NCI-H1436 (cell line): ENCODE data around the gene ZSWIM8.
"Not testable (repeated sequence)": the region's sequence is repeated elsewhere in the genome, so short reads cannot be mapped to it uniquely, and the experiment has no call there.

Experiments used
- DNase-seq: peaks from one replicate; lab custom pipeline; 2025; lab: John Stamatoyannopoulos, UW

The ZSWIM8 gene

DNA sequence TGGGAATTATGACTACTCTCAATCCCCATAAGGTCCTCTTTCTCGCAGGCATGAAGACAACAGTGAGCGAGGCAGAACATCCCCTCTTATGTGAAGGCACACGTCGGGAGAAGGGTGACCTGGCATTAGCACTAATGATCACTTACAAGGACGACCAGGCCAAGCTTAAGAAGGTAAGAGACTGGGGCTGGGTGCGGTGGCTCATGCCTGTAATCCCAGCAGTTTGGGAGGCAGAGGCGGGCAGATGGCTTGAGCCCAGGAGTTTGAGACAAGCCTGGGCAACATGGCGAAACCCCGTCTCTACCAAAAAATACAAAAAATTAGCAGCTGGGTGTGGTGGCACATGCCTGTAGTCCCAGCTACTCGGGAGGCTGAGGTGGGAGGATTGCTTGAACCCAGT is 10.1 kb downstream of the ZSWIM8 start:
- not testable (repeated sequence) for DNase-seq

DNA sequence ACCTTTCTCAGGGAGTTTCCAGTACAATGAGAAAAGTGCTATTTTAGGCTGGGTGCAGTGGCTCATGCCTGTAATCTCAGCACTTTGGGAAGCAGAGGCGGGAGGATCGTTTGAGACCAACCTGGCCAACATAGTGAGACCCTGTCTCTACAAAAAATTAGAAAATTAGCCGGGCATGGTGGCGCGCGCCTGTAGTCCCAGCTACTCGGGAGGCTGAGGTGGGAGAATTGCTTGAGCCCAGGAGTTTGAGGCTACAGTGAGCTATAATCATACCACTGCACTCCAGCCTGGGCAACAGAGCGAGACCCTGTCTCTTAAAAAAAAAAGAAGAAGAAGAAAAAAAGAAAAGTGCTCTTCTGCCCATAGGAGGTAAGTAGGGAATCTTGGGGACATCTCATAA is 10.6 kb downstream of the ZSWIM8 start:
- DNase-seq = not testable (repeated sequence)

DNA sequence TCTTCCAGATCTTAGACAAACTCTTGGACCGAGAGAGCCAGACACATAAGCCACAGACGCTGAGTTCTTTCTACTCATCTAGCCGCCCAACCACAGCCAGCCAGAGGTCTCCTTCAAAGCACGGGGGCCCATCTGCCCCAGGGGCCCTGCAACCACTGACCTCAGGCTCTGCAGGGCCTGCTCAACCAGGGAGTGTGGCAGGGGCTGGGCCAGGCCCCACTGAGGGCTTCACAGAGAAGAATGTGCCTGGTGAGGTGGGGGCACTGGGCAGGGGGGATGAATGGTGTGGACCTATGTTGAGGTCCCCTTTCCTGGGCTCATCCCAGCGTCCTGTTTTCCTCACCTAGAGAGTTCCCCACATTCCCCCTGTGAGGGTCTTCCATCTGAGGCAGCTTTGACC is 11.4 kb downstream of the ZSWIM8 start:
- DNase-seq = no peak

DNA sequence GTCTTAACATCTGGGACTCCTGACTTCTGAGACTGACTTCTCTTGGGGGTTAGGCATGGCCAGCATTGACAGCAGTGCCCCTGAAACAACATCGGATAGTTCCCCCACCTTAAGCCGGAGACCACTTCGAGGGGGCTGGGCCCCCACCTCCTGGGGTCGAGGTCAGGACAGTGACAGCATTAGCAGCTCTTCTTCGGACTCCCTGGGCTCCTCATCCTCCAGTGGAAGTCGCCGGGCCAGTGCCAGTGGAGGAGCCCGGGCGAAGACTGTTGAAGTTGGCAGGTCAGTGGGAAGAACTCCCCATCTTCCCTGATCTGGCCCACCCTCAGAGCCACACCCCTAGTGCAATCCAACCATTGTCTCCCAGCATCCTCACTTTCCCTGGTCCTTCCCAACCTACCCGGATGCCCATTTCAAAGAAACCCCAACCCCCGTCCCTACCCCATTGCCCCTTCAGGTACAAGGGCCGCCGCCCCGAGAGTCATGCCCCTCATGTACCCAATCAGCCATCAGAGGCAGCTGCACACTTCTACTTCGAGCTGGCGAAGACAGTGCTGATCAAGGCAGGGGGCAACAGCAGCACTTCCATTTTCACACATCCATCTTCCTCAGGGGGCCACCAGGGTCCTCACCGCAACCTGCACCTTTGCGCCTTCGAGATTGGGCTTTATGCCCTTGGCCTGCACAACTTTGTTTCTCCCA is 12.1 kb downstream of the ZSWIM8 start:
- no peak for DNase-seq

DNA sequence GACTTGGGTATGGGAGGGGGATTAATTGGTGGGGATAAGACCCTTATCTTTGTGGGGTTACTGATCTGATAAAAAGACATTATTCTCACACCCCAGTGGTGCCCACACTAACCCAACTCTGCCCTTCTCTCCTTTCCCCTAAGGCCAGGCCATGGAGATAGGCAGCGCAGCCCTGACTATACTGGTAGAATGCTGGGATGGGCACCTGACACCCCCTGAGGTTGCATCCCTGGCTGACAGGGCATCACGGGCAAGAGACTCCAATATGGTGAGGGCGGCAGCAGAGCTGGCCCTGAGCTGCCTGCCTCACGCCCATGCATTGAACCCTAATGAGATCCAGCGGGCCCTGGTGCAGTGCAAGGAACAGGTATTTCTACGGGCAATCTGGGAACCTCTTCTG is 12.7 kb downstream of the ZSWIM8 start:
- no peak for DNase-seq

DNA sequence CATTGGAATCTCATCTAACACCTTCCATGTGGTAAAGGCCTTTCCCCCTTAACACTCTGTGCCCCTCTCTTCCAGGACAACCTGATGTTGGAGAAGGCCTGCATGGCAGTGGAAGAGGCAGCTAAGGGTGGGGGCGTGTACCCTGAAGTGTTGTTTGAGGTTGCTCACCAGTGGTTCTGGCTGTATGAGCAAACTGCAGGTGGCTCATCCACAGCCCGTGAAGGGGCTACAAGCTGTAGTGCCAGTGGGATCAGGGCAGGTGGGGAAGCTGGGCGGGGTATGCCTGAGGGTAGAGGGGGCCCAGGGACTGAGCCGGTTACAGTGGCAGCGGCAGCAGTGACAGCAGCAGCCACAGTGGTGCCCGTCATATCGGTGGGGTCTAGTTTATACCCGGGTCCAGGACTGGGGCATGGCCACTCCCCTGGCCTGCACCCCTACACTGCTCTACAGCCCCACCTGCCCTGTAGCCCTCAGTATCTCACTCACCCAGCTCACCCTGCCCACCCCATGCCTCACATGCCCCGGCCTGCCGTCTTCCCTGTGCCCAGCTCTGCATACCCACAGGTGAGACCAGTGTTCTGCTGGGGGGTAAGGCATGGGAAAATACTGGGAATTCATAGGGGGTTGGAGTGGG is 13.6 kb downstream of the ZSWIM8 start:
- DNase-seq = no peak

DNA sequence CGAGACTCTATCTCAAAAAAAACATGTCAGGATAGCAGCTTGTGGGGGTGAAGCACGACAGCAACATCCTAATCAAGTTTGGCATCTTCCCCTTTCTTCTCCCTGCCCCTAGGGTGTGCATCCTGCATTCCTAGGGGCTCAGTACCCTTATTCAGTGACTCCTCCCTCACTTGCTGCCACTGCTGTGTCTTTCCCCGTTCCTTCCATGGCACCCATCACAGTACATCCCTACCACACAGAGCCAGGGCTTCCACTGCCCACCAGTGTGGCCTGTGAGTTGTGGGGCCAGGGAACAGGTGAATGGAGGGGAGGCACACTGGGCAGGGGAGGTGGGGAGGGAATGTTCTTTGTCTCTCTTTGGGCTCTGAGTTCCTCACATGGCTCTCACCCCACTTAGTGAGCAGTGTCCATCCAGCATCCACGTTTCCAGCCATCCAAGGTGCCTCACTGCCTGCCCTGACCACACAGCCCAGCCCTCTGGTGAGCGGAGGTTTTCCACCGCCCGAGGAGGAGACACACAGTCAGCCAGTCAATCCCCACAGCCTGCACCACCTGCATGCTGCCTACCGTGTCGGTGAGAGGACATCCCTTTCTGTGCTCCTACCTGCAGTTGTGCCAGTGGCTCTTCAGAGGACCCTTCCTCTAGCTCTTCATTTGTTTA is 14.6 kb downstream of the ZSWIM8 start:
- no peak for DNase-seq

DNA sequence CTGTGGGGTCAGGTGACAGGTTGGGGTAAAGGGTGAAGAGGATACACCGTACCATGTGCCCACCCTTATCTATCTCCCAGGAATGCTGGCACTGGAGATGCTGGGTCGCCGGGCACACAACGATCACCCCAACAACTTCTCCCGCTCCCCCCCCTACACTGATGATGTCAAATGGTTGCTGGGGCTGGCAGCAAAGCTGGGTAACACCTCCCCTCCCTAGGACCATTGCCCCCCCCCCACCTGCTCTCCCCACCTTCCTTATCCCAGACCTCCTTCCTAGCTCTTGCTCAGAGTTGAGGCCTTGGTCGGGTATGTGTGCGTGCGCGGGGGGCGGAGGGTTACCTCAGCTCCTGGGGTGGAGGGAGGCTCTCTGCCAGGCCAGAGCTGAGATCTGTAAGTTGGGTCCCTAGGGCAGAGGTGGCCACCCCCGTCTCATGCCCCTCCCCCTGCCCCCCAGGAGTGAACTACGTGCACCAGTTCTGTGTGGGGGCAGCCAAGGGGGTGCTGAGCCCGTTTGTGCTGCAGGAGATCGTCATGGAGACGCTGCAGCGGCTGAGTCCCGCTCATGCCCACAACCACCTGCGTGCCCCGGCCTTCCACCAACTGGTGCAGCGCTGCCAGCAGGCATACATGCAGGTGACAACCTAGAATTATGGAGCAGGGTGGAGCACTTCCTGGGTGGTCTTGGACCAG is 15.3 kb downstream of the ZSWIM8 start:
- no peak for DNase-seq

DNA sequence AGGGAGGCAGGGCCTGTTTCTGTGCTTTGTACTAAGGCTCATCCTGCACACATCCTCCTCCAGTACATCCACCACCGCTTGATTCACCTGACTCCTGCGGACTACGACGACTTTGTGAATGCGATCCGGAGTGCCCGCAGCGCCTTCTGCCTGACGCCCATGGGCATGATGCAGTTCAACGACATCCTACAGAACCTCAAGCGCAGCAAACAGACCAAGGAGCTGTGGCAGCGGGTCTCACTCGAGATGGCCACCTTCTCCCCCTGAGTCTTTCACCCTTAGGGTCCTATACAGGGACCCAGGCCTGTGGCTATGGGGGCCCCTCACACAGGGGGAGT is 15.8 kb downstream of the ZSWIM8 start:
- no peak for DNase-seq

DNA sequence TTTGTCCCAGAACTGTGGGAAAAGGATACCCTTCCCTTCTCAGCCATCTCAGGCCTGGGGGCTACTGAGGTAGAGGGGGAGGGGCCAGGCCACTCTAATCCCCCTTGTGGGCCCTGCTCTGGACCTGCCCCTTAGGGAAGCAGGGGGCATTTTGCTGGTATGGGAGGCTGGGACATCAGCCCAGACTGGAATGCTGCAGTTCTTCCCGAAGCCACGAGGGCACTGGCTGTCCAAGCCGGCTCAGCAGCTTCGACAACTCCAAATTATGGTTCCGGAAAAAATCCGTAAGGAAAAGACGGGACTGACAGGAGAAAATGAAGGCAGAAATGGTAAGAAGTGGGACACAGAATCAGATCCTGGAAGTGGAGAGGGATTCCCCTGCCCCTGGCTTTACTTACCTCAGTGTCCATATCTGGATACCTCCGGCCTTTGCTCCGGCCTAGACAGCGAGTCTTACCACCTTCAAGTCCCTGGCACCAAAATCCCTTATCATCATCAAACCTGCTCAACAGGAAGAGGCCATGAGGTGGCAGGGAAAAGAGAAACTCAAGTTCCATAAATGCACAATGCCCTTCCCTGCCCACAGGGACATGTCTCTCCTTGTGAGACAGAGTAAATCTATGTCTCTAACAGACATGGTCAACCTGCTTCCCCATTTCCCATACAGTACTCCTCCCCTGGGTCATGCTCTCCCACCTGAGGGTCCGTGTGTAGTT is 17.0 kb downstream of the ZSWIM8 start:
- DNase-seq = no peak

DNA sequence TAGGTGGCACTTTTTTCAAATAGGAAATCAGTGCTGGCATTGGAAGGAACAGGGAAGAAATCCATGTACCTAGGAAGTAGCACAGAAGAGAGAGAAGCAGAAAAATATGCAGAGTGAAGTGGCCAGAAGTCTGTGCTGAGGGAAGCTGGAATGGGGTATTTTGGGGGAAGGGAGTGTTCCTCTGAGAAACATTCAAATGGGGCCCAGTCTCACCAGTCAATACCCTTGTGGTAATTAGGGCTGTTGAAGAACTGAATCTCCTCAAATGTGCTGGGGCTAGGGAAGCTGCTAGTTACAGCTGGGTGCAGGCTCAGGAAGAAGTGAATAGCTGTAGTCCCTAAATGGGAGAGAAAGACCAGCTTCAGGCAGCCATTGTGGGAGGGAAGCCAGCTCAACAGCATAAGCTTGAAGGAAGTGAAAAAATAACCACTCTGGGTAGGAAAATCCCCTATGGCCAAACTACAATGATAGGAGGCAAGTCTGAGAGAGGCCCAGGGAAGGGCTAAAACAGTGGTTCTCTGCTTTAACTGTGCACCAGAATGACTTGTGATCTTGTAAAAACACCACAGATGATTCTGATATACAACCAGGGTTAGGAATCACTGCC is 18.4 kb downstream of the ZSWIM8 start:
- no peak for DNase-seq

DNA sequence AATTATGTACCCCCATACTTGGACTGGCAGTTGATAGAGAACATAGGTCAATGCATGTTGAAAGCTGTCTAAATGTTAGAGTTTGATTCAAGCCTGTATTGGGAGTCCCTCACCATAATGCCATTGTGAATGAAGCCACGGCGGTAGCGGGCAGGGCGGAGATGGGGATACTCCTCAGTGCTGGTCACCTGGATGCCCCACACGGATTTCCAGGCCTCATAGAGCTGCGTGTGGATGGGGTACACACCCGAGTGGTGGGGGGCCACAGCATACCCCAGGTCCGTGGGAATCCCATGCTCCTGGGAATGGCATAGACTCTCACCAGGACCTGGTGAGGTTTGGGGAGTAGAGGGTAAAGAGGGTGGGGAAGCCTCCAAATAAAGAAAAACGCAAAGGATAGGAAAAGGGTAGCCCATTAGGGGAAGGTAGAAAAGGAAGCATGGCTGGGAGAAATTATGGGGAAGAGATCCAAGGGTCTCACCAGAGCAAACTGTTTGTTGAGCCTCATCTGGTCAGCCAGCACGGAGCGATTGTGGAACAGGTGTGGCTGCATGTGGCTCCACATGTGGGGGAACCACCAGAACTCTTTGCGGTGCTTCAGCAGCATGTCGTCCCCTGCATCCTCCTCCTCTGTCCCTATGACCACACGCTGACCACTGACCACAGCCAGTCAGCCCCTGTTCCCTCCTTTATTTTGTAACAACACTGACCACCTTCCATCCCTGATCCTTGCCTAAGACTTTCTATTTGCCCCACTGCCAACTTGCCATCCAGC is 21.0 kb downstream of the ZSWIM8 start:
- DNase-seq = no peak

DNA sequence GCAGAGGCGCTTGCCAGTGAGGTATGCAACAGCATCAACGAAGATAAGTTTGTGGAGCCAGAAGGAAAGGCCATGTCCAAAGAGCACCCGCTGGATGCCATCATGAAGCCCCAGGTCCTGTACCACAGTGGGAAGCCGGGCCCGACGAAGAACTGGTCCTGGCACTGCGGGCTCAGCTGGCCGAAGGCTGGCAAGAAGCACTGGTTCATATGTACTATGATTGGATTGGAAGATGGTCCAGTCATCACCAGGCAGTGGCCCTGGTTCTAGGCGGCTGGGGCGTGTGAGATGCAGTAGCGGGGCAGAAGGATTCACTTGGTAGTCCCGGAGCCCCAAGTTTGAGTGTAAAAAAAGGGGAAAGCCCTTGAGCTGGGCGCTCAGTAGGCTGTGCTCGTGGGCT is 22.1 kb downstream of the ZSWIM8 start:
- no peak for DNase-seq

DNA sequence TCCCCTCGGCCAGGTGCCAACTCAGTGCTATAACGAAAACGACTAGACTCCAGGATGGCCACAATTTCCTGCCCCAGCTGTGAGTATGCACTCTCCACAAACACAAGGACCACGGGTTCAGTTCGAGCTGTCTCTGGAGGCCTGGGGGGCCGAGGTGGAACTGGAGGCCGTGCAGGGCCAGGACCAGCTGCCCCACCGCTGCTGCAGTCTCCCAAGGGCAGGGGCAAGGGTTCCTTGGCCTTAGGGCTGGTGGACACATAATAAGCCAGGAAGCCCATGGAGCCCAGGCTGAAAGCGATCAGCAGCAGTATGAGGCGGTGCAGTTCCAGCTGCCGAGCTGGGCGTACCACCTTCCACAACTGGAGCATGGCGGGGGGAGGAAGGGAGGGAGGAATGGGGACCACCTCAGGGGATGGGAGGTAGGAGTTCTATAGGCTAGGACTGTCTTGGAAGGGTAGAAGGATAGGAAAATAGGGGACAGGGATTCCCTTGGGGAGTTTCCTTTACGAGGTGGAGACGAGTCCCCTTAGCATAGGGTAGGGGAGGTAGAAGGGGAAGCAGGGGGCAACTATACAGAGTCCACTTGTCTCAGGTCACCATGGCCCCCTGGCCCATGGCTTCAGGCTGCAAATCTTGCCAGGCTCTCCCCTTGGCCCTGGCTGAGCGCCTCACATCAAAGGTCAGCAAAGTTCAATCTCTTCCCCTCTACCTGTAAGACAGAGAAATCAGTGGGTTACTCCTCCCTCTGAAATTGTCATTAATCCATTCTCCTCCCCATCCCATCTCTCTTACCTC is 22.8 kb downstream of the ZSWIM8 start:
- DNase-seq = no peak

DNA sequence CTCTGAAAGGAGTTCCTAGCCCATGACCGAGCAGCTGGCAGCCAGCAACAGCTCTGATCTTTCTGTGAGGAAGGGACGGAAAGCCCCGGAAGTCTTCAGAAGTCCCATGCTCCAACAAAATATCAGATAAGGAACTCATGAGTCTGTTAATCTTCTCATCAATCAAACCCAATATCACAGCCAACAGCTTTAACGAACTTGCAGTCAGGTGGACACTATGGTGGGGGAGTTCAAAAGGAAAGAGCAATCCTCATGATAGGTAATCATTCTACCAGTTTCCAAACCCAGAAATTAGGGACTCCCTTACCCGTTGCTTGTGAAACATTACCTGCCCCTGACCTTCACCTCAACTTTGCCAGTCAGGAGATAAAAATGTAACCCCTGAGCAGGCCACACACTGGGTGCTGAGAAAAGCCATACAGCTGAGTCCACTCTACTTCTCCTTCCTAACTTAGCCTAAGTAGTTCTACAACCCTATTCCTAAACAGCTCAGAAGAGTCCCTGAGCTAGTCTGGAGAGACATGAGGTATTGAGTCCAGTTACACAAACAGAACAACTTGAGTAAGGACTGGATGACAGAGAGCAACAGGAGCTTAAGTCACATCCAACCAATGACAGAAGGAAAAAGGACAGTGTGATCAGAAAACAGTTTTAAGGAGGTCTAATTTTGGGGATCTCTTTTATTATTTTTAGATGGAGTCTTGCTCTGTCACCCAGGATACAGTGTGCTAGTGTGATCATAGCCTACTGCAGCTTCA is 23.8 kb downstream of the ZSWIM8 start:
- no peak for DNase-seq

DNA sequence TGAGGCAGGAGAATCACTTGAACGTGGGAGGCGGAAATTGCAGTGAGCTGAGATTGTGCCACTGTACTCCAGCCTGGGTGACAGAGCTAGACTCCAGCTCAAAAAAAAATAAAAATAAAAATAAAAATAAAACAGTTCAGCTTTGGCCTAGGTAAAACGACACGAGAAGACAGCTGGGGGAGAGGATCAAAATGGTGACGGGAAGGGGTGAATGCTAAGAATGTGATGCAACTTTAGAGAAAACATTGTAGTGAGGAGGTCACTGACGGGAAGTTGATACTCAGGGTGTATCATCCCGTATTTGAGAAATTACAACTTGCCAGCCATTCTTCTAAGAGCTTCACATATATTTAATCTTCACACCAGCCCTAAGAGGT is 24.9 kb downstream of the ZSWIM8 start:
- no peak for DNase-seq

DNA sequence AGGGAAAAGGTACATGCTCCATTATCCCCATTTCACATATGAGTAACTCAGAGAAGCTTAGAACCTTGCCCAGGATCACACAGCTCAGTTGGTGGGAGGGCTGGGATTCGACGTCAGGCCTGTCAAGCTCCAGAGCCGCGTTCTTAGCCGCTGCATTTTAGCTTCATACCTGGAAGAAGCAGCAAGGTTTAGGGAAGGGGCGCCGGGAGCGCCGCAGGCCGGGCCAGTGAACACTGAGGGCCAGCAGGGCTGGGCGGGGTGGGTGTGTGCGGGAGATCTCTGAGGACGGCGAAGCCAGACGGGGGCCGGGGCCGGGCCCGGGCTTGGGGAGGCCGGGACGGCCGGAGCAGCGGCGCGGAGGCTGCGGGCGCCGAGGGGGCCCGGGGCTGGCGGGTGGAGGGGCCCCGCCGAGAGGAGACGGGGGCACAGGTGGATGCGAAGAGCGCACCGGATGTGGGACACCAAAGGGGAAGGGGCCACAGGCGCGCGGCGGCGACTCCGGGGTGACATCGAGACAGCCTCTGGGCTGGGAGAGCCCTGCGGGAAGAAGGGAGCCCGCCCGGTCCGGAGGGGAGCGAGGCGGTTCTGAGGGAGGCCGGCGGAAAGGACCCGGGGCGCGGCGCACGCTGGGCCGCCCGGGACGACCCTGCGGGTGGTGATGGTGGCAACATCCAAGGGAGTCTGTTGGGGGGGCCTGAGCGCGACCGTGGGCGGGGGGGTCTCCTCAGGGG is 25.5 kb downstream of the ZSWIM8 start:
- DNase-seq = no peak

DNA sequence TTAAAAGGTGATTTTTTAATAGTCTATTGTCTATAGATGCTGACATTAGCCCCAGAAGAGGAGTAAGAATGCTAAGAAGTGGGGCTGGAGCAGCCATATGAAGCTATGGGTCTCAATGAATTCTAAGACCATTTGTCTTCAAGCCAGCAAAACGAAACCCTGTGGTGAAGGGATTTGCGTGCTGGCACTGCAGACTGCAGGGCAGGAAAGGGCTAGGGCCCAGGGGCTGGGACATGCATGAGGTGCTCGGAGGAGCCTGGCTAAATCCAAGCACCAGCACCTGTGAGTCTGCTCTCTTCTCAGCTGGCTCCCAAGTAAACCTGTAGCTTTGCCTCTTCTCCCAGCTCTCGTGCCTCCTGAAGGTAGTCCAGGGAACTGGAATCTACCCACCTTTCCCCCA is 27.3 kb downstream of the ZSWIM8 start:
- DNase-seq = no peak

DNA sequence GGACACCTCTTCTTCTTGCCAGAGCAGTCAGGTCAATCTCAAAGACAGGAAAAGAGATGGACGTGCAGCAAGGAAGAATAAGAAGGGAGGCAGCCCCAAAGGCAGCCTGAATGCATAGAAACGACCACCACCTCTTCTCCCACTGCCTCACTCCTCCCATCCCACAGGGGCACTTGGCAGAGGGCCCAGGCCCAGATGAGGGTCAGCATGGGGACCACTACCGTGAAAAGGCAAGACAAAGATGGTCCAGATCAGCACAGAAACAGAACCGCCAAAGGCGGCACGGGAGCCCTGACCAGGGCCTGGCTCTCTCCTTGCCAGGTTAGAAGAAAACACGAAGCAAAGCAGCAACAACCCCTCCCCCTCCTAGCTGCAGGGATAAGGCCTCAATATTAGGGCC is 27.9 kb downstream of the ZSWIM8 start:
- DNase-seq = no peak
